MM.1S (cell line): ENCODE results near the gene SERBP1.
"Not testable (repeated sequence)": the region's sequence is repeated elsewhere in the genome, so short reads cannot be mapped to it uniquely, and the experiment has no call there.

Experiments used
- DNase-seq: peaks from one replicate; pipeline ENCODE4 v3.0.0-alpha.2; 2015
- H2AFZ ChIP-seq: fragments of 300-600 bp; sonication (generic); 2 replicates; pipeline ENCODE4 v1.6.0; 2016; ENCODE audit warnings: antibody characterized with exemption, low read length
- H3F3A ChIP-seq: fragments of 300-600 bp; sonication (generic); 2 replicates; pipeline ENCODE4 v1.6.1; 2016; ENCODE audit warnings: mild to moderate bottlenecking, antibody characterized with exemption, low read length, moderate library complexity, mixed read lengths; ENCODE audit not compliant: insufficient read depth
- H3K27ac ChIP-seq: fragments of 300-600 bp; sonication (generic); 2 replicates; pipeline ENCODE4 v1.5.1; 2016; ENCODE audit warnings: mild to moderate bottlenecking, low read length
- H3K27me3 ChIP-seq: fragments of 300-600 bp; sonication (generic); replicated peaks from 2 replicates; pipeline ENCODE4 v1.6.0; 2016; ENCODE audit warnings: low read length; ENCODE audit not compliant: insufficient read depth
- H3K36me3 ChIP-seq: fragments of 300-600 bp; sonication (generic); replicated peaks from 2 replicates; pipeline ENCODE4 v1.6.1; 2016; ENCODE audit warnings: mild to moderate bottlenecking, low read length, mixed read lengths; ENCODE audit not compliant: insufficient read depth
- H3K4me1 ChIP-seq: fragments of 300-600 bp; sonication (generic); 2 replicates; pipeline ENCODE4 v1.6.1; 2016; ENCODE audit warnings: low read length, mixed read lengths
- H3K4me2 ChIP-seq: fragments of 300-600 bp; sonication (generic); 2 replicates; pipeline ENCODE4 v1.6.0; 2016; ENCODE audit warnings: low read depth, low read length
- H3K4me3 ChIP-seq: fragments of 300-600 bp; sonication (generic); 2 replicates; pipeline ENCODE4 v1.5.1; 2016; ENCODE audit warnings: low read length, mixed read lengths
- H3K79me2 ChIP-seq: fragments of 300-600 bp; sonication (generic); 2 replicates; pipeline ENCODE4 v1.6.1; 2016; ENCODE audit warnings: mixed run types, low read length, mixed read lengths
- H3K9ac ChIP-seq: fragments of 300-600 bp; sonication (generic); 2 replicates; pipeline ENCODE4 v1.6.1; 2016; ENCODE audit warnings: low read length, mixed read lengths
- H3K9me2 ChIP-seq: fragments of 300-600 bp; sonication (generic); replicated peaks from 2 replicates; pipeline ENCODE4 v1.6.1; 2016; ENCODE audit warnings: mild to moderate bottlenecking, low read length, mixed read lengths; ENCODE audit not compliant: insufficient read depth
- H3K9me3 ChIP-seq: fragments of 300-600 bp; sonication (generic); replicated peaks from 2 replicates; pipeline ENCODE4 v1.6.1; 2016; ENCODE audit warnings: mild to moderate bottlenecking, low read length, mixed read lengths; ENCODE audit not compliant: insufficient read depth
- H4K20me1 ChIP-seq: fragments of 300-600 bp; sonication (generic); 2 replicates; pipeline ENCODE4 v1.6.1; 2016; ENCODE audit warnings: mild to moderate bottlenecking, low read length, moderate library complexity, mixed read lengths; ENCODE audit not compliant: insufficient read depth
- CTCF ChIP-seq: fragments of 300-600 bp; sonication (generic); IDR thresholded peaks from 2 replicates; pipeline ENCODE4 v1.5.1; 2016; ENCODE audit warnings: antibody characterized with exemption, low read length, mixed read lengths
- EZH2 ChIP-seq: fragments of 300-600 bp; sonication (generic); optimal IDR thresholded peaks from 2 replicates; pipeline ENCODE3; 2017; ENCODE audit warnings: low read depth, mild to moderate bottlenecking, antibody characterized with exemption, low read length, mixed read lengths
- EZH2phosphoT487 ChIP-seq: fragments of 300-600 bp; sonication (generic); IDR thresholded peaks from 2 replicates; pipeline ENCODE4 v1.6.1; 2018; ENCODE audit warnings: antibody characterized with exemption, low read length

SERBP1 gene

GRCh38 chr1:67446893-67447292, 16.7 kb upstream of the SERBP1 start:
- Histone ChIP-seq H3K79me2 (no peaks in the 10 kb centered on the region), H3K9me3 (no peaks in the 10 kb centered on the region), H4K20me1 (no peaks in the 10 kb centered on the region), H2AFZ (no peak overlapping the region), H3K27ac (no peak overlapping the region), H3K9me2 (no peaks in the 10 kb centered on the region), H3K9ac (no peak overlapping the region), H3K36me3 (no peaks in the 10 kb centered on the region), H3K27me3 (no peaks in the 10 kb centered on the region), H3K4me3 (no peak overlapping the region), H3K4me1 (no peaks in the 10 kb centered on the region), H3K4me2 (no peak overlapping the region), H3F3A (no peaks in the 10 kb centered on the region)
- TF ChIP-seq EZH2 = no peak
- no peak for TF ChIP-seq CTCF
- no peak for TF ChIP-seq EZH2phosphoT487
- DNase-seq = no peak

- H3K4me3 ChIP-seq, H2AFZ ChIP-seq, H3K9me3 ChIP-seq, H3K79me2 ChIP-seq, H3K27ac ChIP-seq, H3K4me1 ChIP-seq, H3K9me2 ChIP-seq, H3F3A ChIP-seq, H3K27me3 ChIP-seq, DNase-seq, H3K36me3 ChIP-seq, H3K9ac ChIP-seq, H4K20me1 ChIP-seq, H3K4me2 ChIP-seq: not testable (repeated sequence)
These were observed 15.8 kb upstream of the SERBP1 start for GRCh38 chr1:67446014-67446413.

- H3K4me3 ChIP-seq = no peak overlapping the region
- H2AFZ ChIP-seq = no peak overlapping the region
- H3K27me3 ChIP-seq = no peaks in the 10 kb centered on the region
- no peaks in the 10 kb centered on the region for H3K9me3 ChIP-seq
- no peak overlapping the region for H3K4me2 ChIP-seq
- no peaks in the 10 kb centered on the region for H3K79me2 ChIP-seq
- H4K20me1 ChIP-seq = no peaks in the 10 kb centered on the region
- H3K9ac ChIP-seq = no peak overlapping the region
- H3K9me2 ChIP-seq = no peaks in the 10 kb centered on the region
- no peaks in the 10 kb centered on the region for H3K36me3 ChIP-seq
- H3K4me1 ChIP-seq = no peaks in the 10 kb centered on the region
- TF ChIP-seq EZH2phosphoT487 (no peak), EZH2 (no peak)
- H3F3A ChIP-seq = no peaks in the 10 kb centered on the region
- no peak overlapping the region for H3K27ac ChIP-seq
- no peak for DNase-seq
These were observed 11.6 kb upstream of the SERBP1 start for GRCh38 chr1:67441739-67442281.

GRCh38 chr1:67441183-67441582, 11.0 kb upstream of the SERBP1 start:
- H3K9me3 ChIP-seq = no peaks in the 10 kb centered on the region
- H3K9me2 ChIP-seq = no peaks in the 10 kb centered on the region
- no peaks in the 10 kb centered on the region for H4K20me1 ChIP-seq
- H3K36me3 ChIP-seq = no peaks in the 10 kb centered on the region
- H3K79me2 ChIP-seq = no peaks in the 10 kb centered on the region
- no peaks in the 10 kb centered on the region for H3K4me1 ChIP-seq
- no peak overlapping the region for H2AFZ ChIP-seq
- no peaks in the 10 kb centered on the region for H3K27me3 ChIP-seq
- no peak overlapping the region for H3K4me2 ChIP-seq
- no peak overlapping the region for H3K27ac ChIP-seq
- DNase-seq = peak; percentile 57
- no peak for TF ChIP-seq EZH2
- TF ChIP-seq EZH2phosphoT487 = no peak
- TF ChIP-seq CTCF = no peak
- no peaks in the 10 kb centered on the region for H3F3A ChIP-seq
- no peak overlapping the region for H3K9ac ChIP-seq
- no peak overlapping the region for H3K4me3 ChIP-seq
